Transverse colon (tissue), 4 donors: ENCODE data around the gene ANLN. TPM values are rescaled to one million over a fixed set of nuclear protein-coding genes. Genes with fewer than 3 reads are reported as not detected.
"Not testable (repeated sequence)": the region's sequence is repeated elsewhere in the genome, so short reads cannot be mapped to it uniquely, and the experiment has no call there.

Source experiments
- DNase-seq: peaks from one replicate; pipeline ENCODE4 v3.0.0-alpha.2; 2019
- H3K27ac ChIP-seq, 4 donors: fragments of 200-600 bp; sonication (generic); 2 replicates each; pipeline ENCODE4 v1.5.1; 2016 to 2018; ENCODE audit warnings: inconsistent platforms in 4 of 4
- H3K27me3 ChIP-seq: fragments of 200-600 bp; sonication (generic); 2 replicates; pipeline ENCODE4 v1.5.1; 2017; ENCODE audit warnings: inconsistent platforms
- H3K36me3 ChIP-seq, 4 donors: fragments of 200-600 bp; sonication (generic); 2 replicates each; pipeline ENCODE4 v1.5.1; 2017 to 2019; ENCODE audit warnings: inconsistent platforms in 4 of 4
- H3K4me1 ChIP-seq, 4 donors: fragments of 200-600 bp; sonication (generic); 2 replicates each; pipeline ENCODE4 v1.5.1; 2017 to 2020; ENCODE audit warnings: inconsistent platforms in 4 of 4
- H3K4me3 ChIP-seq, 4 donors: fragments of 200-600 bp; sonication (generic); 1 replicate in 1 of 4; 2 replicates in 3 of 4; pipeline versions ENCODE4 v1.5.1 to v1.6.1; 2017 to 2019; ENCODE audit warnings: inconsistent platforms in 4 of 4
- H3K9me3 ChIP-seq, 2 donors: fragments of 200-600 bp; sonication (generic); 2 replicates each; pipeline ENCODE4 v1.5.1; 2017 to 2019; ENCODE audit warnings: inconsistent platforms in 2 of 2
- EP300 ChIP-seq: sonication (generic); formaldehyde crosslinking; IDR thresholded peaks from one replicate; pipeline ENCODE4 v1.6.1; 2017; ENCODE audit warnings: antibody characterized with exemption, low read depth
- POLR2A ChIP-seq: fragments of 450-650 bp; IDR thresholded peaks from one replicate; pipeline ENCODE4 v1.6.1; 2016; ENCODE audit warnings: antibody characterized with exemption, mild to moderate bottlenecking, moderate library complexity
- POLR2AphosphoS5 ChIP-seq, 3 donors: sonication (generic); formaldehyde crosslinking; IDR thresholded peaks; one replicate each; pipeline ENCODE4 v1.6.1; 2016; ENCODE audit warnings: antibody characterized with exemption in 3 of 3
- WGBS, 2 donors: methylation state at CpG; one replicate each; pipeline ENCODE4 v1.1.5; 2018; ENCODE audit warnings: low coverage in 1 of 2; 5-methylcytosine and 5-hydroxymethylcytosine counted together
- in situ Hi-C, 4 donors: fragments of 200-750 bp; cut with MboI; loops; one replicate each; pipeline versions ENCODE4 v1.15.0 to v1.15.1; 2017; ENCODE audit warnings: low sequenced_read_pairs in 3 of 4, low pct_ligation_motif_present in 1 of 4, low pct_unique_long_range_greater_than_20kb in 1 of 4
- intact Hi-C: fragments of 100-400 bp; cut with DNase I; formaldehyde crosslinking; loops from one replicate; pipeline ENCODE4 v1.15.1; 2023; ENCODE audit warnings: low total_unique reads
- total RNA-seq, 4 donors: library from RNA; depleted of rRNA; stranded (reverse); fragments of >200 nt; gene quantifications; one replicate each; pipeline ENCODE4 v1.1.0, GENCODE V29; 2016
- TF ChIP-seq, protein P1 (sequence below), 5 experiments: fragments of 200-600 bp in 3 of 5; fragments of 450-650 bp in 2 of 5; sonication (generic) in 3 of 5; IDR thresholded peaks; 1 replicate in 2 of 5; 2 replicates in 3 of 5; pipeline ENCODE4 v1.5.1; 2016 to 2017; ENCODE audit warnings: antibody characterized with exemption in 5 of 5, inconsistent platforms in 3 of 5, mild to moderate bottlenecking in 2 of 5, moderate library complexity in 1 of 5

The ANLN gene
- total RNA-seq, 4 donors from 2014 or later = 0.37 to 97.1 (median 5.7) TPM

DNA sequence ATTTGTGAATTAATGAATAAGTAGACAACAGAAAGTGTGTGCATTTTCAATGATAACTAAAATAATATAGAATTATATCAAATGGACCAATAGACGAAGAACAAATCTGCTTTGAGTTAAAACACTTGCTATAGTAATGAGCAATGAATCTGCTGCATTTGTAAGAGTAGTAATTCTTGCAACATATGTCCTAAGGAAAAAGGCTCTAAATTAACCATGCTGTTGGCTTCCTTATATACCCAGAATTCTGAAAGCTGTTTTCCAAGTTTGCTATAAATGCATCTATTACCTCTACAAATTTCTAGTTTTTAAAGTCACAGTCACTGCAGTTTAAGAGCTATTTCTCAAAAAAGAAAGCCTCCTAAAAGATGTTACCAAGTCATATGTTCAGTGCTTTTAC, 20.5 kb upstream of the ANLN start:
- H3K36me3 ChIP-seq = no peaks in the 10 kb centered on the region
- in situ Hi-C loops = no loop called here
- no peak for DNase-seq
- H3K27me3 ChIP-seq = no peaks in the 10 kb centered on the region
- H3K27ac ChIP-seq = no peak overlapping the region
- peaks cover 0 to 7% (median 3%) of the 10 kb centered on the region in 4 donors for H3K4me1 ChIP-seq
- intact Hi-C loops = no loop called here
- H3K9me3 ChIP-seq = no peaks in the 10 kb centered on the region
- whole genome bisulfite sequencing, 2 donors = 91 to 100% methylated on average over 1 of the region's 1 CpG
- H3K4me3 ChIP-seq = no peak overlapping the region
- TF ChIP-seq POLR2A (no peak), EP300 (no peak), POLR2AphosphoS5 (IDR thresholded peaks at IDR 0.05) (no peak)
- TF ChIP-seq, protein P1, sequence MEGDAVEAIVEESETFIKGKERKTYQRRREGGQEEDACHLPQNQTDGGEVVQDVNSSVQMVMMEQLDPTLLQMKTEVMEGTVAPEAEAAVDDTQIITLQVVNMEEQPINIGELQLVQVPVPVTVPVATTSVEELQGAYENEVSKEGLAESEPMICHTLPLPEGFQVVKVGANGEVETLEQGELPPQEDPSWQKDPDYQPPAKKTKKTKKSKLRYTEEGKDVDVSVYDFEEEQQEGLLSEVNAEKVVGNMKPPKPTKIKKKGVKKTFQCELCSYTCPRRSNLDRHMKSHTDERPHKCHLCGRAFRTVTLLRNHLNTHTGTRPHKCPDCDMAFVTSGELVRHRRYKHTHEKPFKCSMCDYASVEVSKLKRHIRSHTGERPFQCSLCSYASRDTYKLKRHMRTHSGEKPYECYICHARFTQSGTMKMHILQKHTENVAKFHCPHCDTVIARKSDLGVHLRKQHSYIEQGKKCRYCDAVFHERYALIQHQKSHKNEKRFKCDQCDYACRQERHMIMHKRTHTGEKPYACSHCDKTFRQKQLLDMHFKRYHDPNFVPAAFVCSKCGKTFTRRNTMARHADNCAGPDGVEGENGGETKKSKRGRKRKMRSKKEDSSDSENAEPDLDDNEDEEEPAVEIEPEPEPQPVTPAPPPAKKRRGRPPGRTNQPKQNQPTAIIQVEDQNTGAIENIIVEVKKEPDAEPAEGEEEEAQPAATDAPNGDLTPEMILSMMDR (IDR thresholded peaks at IDR 0.05) = no peak

DNA sequence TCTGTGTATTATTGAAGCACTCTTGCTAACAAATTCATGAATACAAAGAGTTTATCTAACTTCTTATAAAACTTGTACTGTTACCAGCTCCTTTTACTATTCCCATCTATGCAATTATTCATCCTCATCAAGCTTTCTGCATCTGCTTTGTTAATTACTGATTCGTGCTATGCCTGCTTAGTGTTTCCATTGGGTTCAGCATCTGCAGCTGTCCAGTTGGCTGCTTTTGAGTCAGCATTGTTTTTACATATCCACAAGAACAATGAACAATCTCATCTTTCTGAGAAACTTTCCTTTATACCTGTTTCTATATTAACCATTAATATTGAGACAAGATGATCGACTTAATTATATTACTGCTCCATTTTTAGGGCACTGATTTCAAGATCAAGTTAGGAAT, 19.6 kb upstream of the ANLN start:
- no peak overlapping the region for H3K27ac ChIP-seq
- WGBS, 2 donors = 79 to 82% methylated on average over 2 of the region's 2 CpGs
- H3K36me3 ChIP-seq = no peaks in the 10 kb centered on the region
- no peak for TF ChIP-seq POLR2A
- TF ChIP-seq POLR2AphosphoS5 (IDR thresholded peaks at IDR 0.05) = no peak
- TF ChIP-seq, protein P1 (IDR thresholded peaks at IDR 0.05) = no peak
- TF ChIP-seq EP300 = no peak
- DNase-seq = no peak
- H3K9me3 ChIP-seq = no peaks in the 10 kb centered on the region
- no peaks in the 10 kb centered on the region for H3K27me3 ChIP-seq
- peaks cover 0 to 7% (median 3%) of the 10 kb centered on the region in 4 donors for H3K4me1 ChIP-seq
- in situ Hi-C loops = no loop called here
- no peak overlapping the region for H3K4me3 ChIP-seq
- intact Hi-C loops = no loop called here

DNA sequence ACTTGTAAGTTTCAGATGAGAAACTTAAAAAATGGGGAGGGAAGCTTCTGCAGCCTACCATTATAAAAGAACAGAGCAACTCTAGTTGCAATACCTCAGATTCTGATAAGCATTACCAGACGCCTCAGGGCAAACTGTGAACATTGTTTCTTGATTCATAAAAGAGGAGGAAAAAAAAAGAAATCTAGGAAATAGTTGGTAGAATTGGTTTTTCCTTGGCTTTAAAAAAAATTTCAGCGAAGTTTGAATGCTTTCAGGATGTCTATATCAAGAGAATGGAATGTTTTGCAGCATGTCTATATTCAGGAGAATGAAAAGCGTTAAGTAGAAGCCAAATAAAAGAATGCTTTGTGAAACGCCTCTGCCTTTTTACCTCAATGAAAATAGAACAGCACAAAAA, 17.5 kb upstream of the ANLN start:
- TF ChIP-seq POLR2A (no peak), POLR2AphosphoS5 (IDR thresholded peaks at IDR 0.05) (no peak), EP300 (no peak)
- TF ChIP-seq, protein P1 (IDR thresholded peaks at IDR 0.05) = no peak
- in situ Hi-C loops = no loop called here
- WGBS, 2 donors = 66 to 82% methylated on average over 4 of the region's 4 CpGs

DNA sequence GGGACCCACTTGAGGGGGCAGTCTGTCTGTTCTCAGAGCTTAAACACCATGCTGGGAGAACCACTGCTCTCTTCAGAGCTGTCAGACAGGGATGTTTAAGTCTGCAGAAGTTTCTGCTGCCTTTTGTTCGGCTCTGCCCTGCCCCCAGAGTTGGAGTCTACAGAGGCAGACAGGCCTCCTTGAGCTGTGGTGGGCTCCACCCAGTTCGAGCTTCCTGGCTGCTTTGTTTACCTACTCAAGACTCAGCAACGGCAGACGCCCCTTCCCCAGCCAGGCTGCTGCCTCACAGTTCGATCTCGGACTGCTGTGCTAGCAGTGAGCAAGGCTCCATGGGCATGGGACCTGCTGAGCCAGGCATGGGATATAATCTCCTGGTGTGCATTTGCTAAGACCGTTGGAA, 11.1 kb upstream of the ANLN start:
- intact Hi-C loops = not testable (repeated sequence)

More for the DNA sequence above, 17.5 kb upstream of the ANLN start:
- DNase-seq = no peak
- no peaks in the 10 kb centered on the region for H3K27me3 ChIP-seq
- peaks cover 0 to 5% (median 2%) of the 10 kb centered on the region in 4 donors for H3K4me1 ChIP-seq
- no peaks in the 10 kb centered on the region for H3K9me3 ChIP-seq
- H3K36me3 ChIP-seq = no peaks in the 10 kb centered on the region
- intact Hi-C loops = no loop called here
- no peak overlapping the region for H3K4me3 ChIP-seq
- no peak overlapping the region for H3K27ac ChIP-seq

DNA sequence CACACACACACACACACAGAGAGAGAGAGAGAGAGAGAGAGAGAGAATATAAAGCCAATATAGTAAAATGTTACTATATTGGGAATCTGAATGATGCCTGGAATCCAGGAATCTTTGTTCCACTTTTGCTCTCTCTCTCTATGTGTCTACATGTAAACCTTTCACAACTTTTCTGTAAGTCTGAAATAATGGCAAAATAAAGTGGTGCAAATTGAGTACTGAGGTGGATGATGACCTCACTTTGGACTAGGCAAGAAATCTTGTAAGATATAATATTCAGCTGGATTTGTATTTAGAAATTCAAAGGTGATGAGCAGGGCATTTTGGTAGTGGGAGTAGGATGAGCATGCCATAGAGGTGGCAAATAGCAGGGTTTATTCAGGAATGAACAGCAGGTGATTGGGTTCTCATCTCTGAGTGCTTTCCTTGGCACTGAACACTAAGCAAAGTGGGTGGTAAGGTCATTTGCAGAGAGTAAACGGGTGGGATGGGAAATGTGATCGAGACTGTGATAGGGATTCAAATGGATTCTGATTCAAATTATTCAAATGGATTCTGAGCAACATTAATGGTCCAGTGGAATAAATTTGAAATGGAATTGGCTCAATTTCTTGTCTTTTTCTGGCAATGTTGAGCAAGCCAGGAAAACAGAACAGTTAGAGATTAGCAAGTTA, 9.7 kb upstream of the ANLN start:
- WGBS, 2 donors = 81 to 86% methylated on average over 2 of the region's 2 CpGs
- no peaks in the 10 kb centered on the region for H3K4me1 ChIP-seq
- no peak overlapping the region for H3K27ac ChIP-seq
- no peak overlapping the region for H3K4me3 ChIP-seq
- no peaks in the 10 kb centered on the region for H3K9me3 ChIP-seq
- H3K27me3 ChIP-seq = no peaks in the 10 kb centered on the region
- no peaks in the 10 kb centered on the region for H3K36me3 ChIP-seq
- TF ChIP-seq EP300 = no peak
- TF ChIP-seq, protein P1 (IDR thresholded peaks at IDR 0.05) = no peak
- no peak for TF ChIP-seq POLR2A
- TF ChIP-seq POLR2AphosphoS5 (IDR thresholded peaks at IDR 0.05) = no peak
- no peak for DNase-seq
- in situ Hi-C loops = no loop called here
- intact Hi-C loops = no loop called here

More for the DNA sequence above, 11.1 kb upstream of the ANLN start:
- H3K9me3 ChIP-seq, H3K36me3 ChIP-seq, DNase-seq, in situ Hi-C loops, H3K4me3 ChIP-seq, H3K4me1 ChIP-seq, H3K27me3 ChIP-seq, H3K27ac ChIP-seq: not testable (repeated sequence)
- 64% methylated on average over 7 of the region's 7 CpGs; no CpG with 5 or more reads in 1 of the 2 donors for WGBS, 2 donors
